ENCODE data around the gene RNF2.

RNF2 gene

GRCh38 chr1:185091480-185091879, 46.1 kb downstream of the RNF2 start:
- no peak for DNase-seq (ENCODE audit: low read depth in 2 of 3, low spot score in 1 of 3)

DNA sequence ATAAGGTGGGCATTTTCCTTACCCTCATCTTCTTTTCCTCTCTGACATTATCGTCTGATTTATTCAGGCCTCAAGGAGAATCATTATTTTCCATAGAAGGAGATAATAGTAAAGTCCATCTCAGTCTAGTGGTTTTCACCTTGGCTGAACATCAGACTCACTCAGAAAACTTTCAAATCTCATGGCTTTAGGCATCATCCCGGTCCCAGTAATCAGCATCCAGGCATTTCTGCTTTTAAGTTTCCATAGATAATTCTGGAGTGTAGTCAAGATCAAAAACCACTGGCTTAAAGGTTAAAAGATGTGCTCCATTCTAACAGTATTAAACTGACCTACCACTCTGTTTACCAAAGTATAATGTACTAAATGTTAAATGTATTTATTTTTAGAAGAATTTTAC, 49.4 kb downstream of the RNF2 start:
- no peak for DNase-seq (ENCODE audit: low read depth in 2 of 3, low spot score in 1 of 3)

- DNase-seq (ENCODE audit: low read depth in 2 of 3, low spot score in 1 of 3), result no peak
These were observed 51.2 kb downstream of the RNF2 start for GRCh38 chr1:185096531-185096930.

DNA sequence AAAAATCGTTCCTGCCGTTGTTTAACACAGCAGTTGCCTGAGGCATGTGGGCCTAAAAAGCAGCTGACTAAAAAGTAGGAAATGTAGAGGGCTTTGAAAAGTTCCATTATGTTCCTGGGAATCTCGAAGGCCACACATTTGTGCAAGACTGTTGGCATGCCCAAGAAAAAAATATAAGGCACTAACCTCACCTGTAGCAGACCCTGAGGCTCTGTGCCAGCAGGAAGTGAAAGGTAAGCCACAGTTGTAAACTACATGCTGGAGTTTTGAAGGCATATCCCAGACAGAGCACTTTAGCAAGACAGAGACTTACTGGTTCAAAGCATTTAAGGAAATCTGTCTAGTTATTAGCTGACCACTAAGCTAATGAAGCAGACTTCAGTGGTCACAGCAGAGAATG, 58.7 kb downstream of the RNF2 start:
- no peak for DNase-seq (ENCODE audit: low read depth in 2 of 3, low spot score in 1 of 3)

GRCh38 chr1:185105121-185105520, 59.8 kb downstream of the RNF2 start:
- no peak for DNase-seq (ENCODE audit: low read depth in 2 of 3, low spot score in 1 of 3)

GRCh38 chr1:185108321-185108720, 63.0 kb downstream of the RNF2 start:
- DNase-seq (ENCODE audit: low read depth in 2 of 3, low spot score in 1 of 3), result no peak

DNA sequence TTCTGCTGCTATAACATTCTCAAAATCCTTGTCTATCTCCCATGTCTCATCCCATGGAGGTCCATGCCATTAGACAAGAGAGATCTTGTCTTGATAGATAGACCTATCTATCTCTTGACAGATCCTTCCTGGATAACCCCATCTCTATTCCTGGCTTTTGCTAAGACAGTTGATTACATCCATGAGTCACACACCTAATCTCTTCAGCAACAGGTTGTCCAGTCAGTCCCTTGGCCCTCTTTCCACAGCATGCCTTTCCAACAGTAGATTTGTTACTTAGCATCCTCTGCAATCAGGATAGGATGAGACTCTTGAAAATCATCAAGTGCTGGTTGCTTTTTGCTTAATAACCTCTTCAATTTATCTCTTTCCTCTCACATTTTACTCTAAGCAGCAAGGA, 64.8 kb downstream of the RNF2 start:
- DNase-seq (ENCODE audit: low read depth in 2 of 3, low spot score in 1 of 3), result no peak

- no peak for DNase-seq (ENCODE audit: low read depth in 2 of 3, low spot score in 1 of 3)
These were observed 66.5 kb downstream of the RNF2 start for GRCh38 chr1:185111873-185112272.

DNA sequence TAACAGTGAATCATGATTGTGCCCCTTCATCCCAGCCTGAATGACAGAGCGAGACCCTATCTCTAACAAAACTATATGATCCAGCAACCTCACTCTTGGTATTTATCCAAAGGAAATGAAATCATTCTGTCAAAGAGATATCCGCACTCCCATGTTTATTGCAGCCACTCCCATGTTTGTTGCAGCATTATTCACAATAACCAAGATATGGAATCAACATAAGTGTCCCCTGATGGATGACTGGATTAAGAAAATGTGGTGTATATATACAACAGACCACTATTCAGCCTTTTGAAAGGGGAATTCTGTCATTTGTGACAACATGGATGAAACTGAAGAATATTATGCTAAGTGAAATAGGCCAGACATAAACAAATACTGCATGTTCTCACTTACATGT, 67.0 kb downstream of the RNF2 start:
- no peak for DNase-seq (ENCODE audit: low read depth in 2 of 3, low spot score in 1 of 3)

GRCh38 chr1:185129708-185130107, 84.3 kb downstream of the RNF2 start:
- no peak for DNase-seq (ENCODE audit: low read depth in 2 of 3, low spot score in 1 of 3)

- DNase-seq (ENCODE audit: low read depth in 2 of 3, low spot score in 1 of 3), result no peak
These were observed 87.2 kb downstream of the RNF2 start for GRCh38 chr1:185132534-185132933.

DNA sequence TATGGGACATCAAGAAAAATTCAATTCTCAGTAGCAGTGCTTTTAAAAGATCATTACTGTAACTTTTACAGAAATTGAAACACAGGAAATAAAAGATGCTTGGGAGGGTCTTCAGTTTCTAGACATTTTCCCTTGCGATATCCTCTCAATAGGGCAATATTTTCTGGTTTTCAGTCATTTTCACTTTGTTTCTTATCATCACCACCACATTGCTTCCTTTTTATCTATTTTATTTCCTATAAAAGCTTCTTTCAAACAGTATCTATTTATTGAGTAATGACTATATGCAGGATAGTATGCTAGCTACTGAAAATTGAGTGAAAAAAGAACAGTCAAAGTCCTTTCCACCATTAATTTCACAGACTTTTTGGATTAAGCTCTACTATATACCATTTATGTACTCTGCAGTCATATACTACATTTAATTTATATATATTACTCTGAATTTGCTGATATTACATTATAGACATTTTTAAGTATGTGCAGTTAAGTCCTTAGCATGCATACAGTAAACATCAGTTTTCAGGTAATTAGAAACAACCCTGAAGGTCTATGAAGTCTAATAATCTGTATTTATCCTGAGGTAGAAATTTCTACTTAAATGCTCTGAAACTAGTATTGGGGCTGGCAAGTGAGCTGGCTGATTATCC, 92.7 kb downstream of the RNF2 start:
- no peak for DNase-seq (ENCODE audit: low read depth in 2 of 3, low spot score in 1 of 3)

- DNase-seq (ENCODE audit: low read depth in 2 of 3, low spot score in 1 of 3), result no peak
These were observed 93.9 kb downstream of the RNF2 start for GRCh38 chr1:185139246-185139645.

- DNase-seq (ENCODE audit: low read depth in 2 of 3, low spot score in 1 of 3), result no peak
These were observed 98.9 kb downstream of the RNF2 start for GRCh38 chr1:185144233-185144632.

- DNase-seq (ENCODE audit: low read depth in 2 of 3, low spot score in 1 of 3), result no peak
These were observed 105.9 kb downstream of the RNF2 start for GRCh38 chr1:185151215-185151614.
